Lower leg skin (tissue), 4 donors: ENCODE measurements around the gene BSDC1. TPM values are rescaled to one million over a fixed set of nuclear protein-coding genes. Genes with fewer than 3 reads are reported as not detected.
"Not testable (repeated sequence)": the region's sequence is repeated elsewhere in the genome, so short reads cannot be mapped to it uniquely, and the experiment has no call there.

Source experiments
- DNase-seq, 2 donors: peaks; one replicate each; pipeline ENCODE4 v3.0.0-alpha.2; 2019; ENCODE audit warnings: low spot score in 2 of 2
- H3K4me3 ChIP-seq: fragments of 200-600 bp; sonication (generic); 2 replicates; pipeline ENCODE4 v1.5.1; 2017; ENCODE audit warnings: mild to moderate bottlenecking, low read depth; ENCODE audit not compliant: poor library complexity, severe bottlenecking
- CTCF ChIP-seq, 3 donors: fragments of 450-650 bp; IDR thresholded peaks; one replicate each; pipeline ENCODE4 v1.5.1; 2016; ENCODE audit warnings: antibody characterized with exemption in 3 of 3, mild to moderate bottlenecking in 3 of 3, moderate library complexity in 2 of 3
- POLR2A ChIP-seq, 2 donors: fragments of 450-650 bp; IDR thresholded peaks; one replicate each; pipeline ENCODE4 v1.6.1; 2016 to 2017; ENCODE audit warnings: antibody characterized with exemption in 2 of 2, mild to moderate bottlenecking in 1 of 2, moderate library complexity in 1 of 2
- WGBS, 2 donors: methylation state at CpG; one replicate each; pipeline ENCODE4 v1.1.5; 2018; 5-methylcytosine and 5-hydroxymethylcytosine counted together
- intact Hi-C: fragments of 100-400 bp; cut with DNase I; formaldehyde crosslinking; loops from one replicate; pipeline ENCODE4 v1.15.0; 2023; ENCODE audit warnings: low total_unique reads
- total RNA-seq, 4 donors: library from RNA; depleted of rRNA; stranded (reverse); fragments of >200 nt; gene quantifications; one replicate each; pipeline ENCODE4 v1.1.0, GENCODE V29; 2016

BSDC1 gene
- 100 to 1,000 TPM in 3 of 4 donors, 10 to 100 TPM in 1; 72.5 to 147 (median 105) TPM for total RNA-seq

- DNase-seq, result peak; percentile 99
- peak within 1 kb of the TSS; percentile 86 for H3K4me3 ChIP-seq
- intact Hi-C loops, result no loop called here
- TF ChIP-seq POLR2A (IDR thresholded peaks at IDR 0.05) (peak in 1 of 2 donors; percentile 80), CTCF (IDR thresholded peaks at IDR 0.05) (no peak)
- WGBS, 2 donors, result 0 to 1% methylated on average over 48 of the region's 48 CpGs
These were observed at the start of gene BSDC1 for GRCh38 chr1:32394141-32394889. TSS of gene BSDC1 (minus strand) at chr1:32394441. CDS start at chr1:32394414, 27 bp downstream.

- WGBS, 2 donors, result 91 to 94% methylated on average over 10 of the region's 10 CpGs
- DNase-seq, intact Hi-C loops, H3K4me3 ChIP-seq: not testable (repeated sequence)
These were observed 47.2 kb upstream of the BSDC1 start for GRCh38 chr1:32441467-32441866.

- intact Hi-C loops, DNase-seq, H3K4me3 ChIP-seq: not testable (repeated sequence)
- WGBS, 2 donors, result 95 to 100% methylated on average over 4 of the region's 4 CpGs
These were observed 44.5 kb upstream of the BSDC1 start for GRCh38 chr1:32438777-32439176.

- TF ChIP-seq CTCF (IDR thresholded peaks at IDR 0.05) (no peak), POLR2A (IDR thresholded peaks at IDR 0.05) (no peak)
- intact Hi-C loops, result no loop called here
- no peak for DNase-seq
- 43 to 68% methylated on average over 1 of the region's 1 CpG for WGBS, 2 donors
- no peak overlapping the region for H3K4me3 ChIP-seq
These were observed 43.9 kb upstream of the BSDC1 start for GRCh38 chr1:32438136-32438535.

- DNase-seq, result no peak
- intact Hi-C loops, result no loop called here
- no peak overlapping the region for H3K4me3 ChIP-seq
- TF ChIP-seq CTCF (IDR thresholded peaks at IDR 0.05) (no peak), POLR2A (IDR thresholded peaks at IDR 0.05) (no peak)
- 29 to 33% methylated on average over 4 of the region's 4 CpGs for WGBS, 2 donors
These were observed 37.6 kb upstream of the BSDC1 start for GRCh38 chr1:32431736-32432400.

- intact Hi-C loops, result no loop called here
- WGBS, 2 donors, result 56 to 60% methylated on average over 15 of the region's 17 CpGs
- no peak overlapping the region for H3K4me3 ChIP-seq
- no peak for DNase-seq
- no peak for TF ChIP-seq POLR2A (IDR thresholded peaks at IDR 0.05)
- no peak for TF ChIP-seq CTCF (IDR thresholded peaks at IDR 0.05)
These were observed 33.2 kb upstream of the BSDC1 start for GRCh38 chr1:32427264-32427963.
